Mucosa of stomach (tissue), 1 donor: ENCODE data around the gene KMO.

Experiments
- H3K27me3 ChIP-seq: one replicate; pipeline ENCODE4 v1.7.0; 2013; ENCODE audit warnings: mild to moderate bottlenecking, low read length; ENCODE audit not compliant: control insufficient read depth, insufficient read depth
- H3K36me3 ChIP-seq: one replicate; pipeline ENCODE4 v1.7.0; 2013; ENCODE audit warnings: low read length; ENCODE audit not compliant: control insufficient read depth, insufficient read depth
- H3K4me1 ChIP-seq: one replicate; pipeline ENCODE4 v1.7.0; 2013; ENCODE audit warnings: mild to moderate bottlenecking, low read length; ENCODE audit not compliant: control insufficient read depth, insufficient read depth
- H3K4me3 ChIP-seq: one replicate; pipeline ENCODE4 v1.7.0; 2013; ENCODE audit warnings: low read length
- H3K9ac ChIP-seq: one replicate; pipeline ENCODE4 v1.7.0; 2013; ENCODE audit warnings: mild to moderate bottlenecking, low read length, moderate library complexity
- H3K9me3 ChIP-seq: one replicate; pipeline ENCODE4 v1.7.0; 2013; ENCODE audit warnings: mild to moderate bottlenecking, low read length, moderate library complexity; ENCODE audit not compliant: control insufficient read depth
- donor health status: Pancreatic carcinoma.

KMO gene

DNA sequence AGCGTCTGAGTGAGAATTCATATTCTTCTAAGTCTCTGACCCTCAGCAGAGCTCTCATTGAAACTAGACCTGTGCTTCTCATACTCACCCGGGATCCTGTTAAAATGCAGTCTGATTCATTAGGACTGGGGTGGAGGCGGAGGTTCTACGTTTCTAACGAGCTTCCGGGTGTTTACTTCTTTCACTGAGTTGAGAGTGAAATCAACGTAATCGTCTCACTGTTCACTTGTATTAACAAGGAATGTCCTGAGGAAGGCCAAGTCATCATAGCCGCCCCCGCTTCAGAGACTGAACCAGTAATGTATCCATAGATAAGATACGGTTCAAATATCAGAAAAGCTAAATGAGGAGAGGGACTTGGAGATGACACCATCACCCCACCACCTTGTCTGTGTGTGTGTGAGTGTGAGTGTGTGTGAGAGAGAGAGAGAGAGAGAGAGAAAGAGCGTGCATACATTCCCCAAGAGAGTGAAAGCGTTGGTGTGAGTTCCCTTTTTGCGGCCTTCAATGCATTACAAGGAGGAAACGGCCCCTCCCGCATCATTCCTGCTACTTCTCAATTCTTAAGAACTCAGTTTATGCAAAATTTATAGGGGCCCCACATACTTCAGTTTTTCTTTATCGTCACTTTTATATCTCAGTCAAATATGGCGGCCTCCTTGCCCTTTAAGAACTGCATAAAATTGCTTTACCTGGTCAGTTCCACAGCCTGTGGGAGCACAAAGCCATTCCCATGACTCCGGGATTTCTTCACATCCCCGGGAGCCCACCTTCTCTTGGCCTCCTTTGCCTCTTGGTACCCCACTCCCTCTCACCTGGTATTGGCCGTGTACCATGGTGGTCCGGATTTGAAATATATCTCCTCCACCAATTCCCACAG is 19.8 kb downstream of the KMO start:
- Histone ChIP-seq H3K9me3 (no peaks in the 10 kb centered on the region), H3K4me3 (no peak overlapping the region), H3K9ac (no peak overlapping the region), H3K4me1 (no peaks in the 10 kb centered on the region), H3K36me3 (no peaks in the 10 kb centered on the region), H3K27me3 (no peaks in the 10 kb centered on the region)

DNA sequence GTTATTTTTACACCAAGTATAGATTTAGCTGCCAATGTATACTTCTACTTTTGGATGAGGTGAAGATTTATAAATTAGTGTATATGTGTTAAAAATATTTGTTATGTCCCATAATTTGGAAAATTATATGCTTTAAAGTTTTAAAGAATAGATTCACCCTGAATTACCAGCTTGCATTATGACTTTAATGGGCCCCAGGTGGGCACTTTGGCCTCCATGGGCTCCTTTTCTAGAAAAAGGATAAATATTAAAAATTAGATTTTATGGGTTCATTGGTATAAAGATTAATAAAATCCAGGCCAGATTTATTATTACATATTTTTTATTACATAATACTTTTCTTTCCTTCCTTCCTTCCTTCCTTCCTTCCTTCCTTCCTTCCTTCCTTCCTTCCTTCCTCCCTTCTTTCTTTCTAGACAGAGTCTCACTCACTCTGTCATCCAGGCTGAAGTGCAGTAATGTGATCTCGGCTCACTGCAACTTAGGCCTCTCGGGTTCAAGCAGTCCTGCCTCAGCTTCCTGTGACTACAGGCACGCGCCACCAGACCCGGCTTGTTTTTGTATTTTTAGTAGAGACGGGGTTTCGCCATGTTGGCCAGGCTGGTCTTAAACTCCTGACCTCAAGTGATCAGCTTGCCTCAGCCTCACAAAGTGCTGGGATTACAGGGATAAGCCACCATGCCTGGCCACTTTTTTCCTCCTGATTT is 21.9 kb downstream of the KMO start:
- H3K36me3 ChIP-seq, result no peaks in the 10 kb centered on the region
- H3K27me3 ChIP-seq, result no peaks in the 10 kb centered on the region
- H3K9ac ChIP-seq, result no peak overlapping the region
- no peak overlapping the region for H3K4me3 ChIP-seq
- no peaks in the 10 kb centered on the region for H3K9me3 ChIP-seq
- no peaks in the 10 kb centered on the region for H3K4me1 ChIP-seq

DNA sequence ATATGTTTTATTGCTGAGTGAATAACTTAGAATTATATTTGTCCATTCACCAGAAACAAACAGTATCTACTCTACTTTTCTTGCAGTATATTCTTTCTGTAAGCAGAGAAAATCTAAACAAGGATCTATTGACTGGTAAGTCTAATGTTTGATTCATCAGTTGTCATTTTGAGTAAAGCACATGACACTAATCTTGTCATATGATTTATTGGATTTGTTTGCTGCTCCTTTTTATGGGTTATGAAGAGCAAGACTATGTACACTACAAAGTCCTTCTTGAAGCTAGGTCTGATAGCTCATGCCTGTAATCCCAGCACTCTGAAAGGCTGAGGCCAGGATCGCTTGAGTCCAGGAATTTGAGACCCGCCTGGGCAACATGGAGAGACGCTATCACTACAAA is 23.3 kb downstream of the KMO start:
- H3K4me3 ChIP-seq, result no peak overlapping the region
- no peaks in the 10 kb centered on the region for H3K36me3 ChIP-seq
- H3K9me3 ChIP-seq, result no peaks in the 10 kb centered on the region
- no peaks in the 10 kb centered on the region for H3K27me3 ChIP-seq
- no peaks in the 10 kb centered on the region for H3K4me1 ChIP-seq
- H3K9ac ChIP-seq, result no peak overlapping the region

DNA sequence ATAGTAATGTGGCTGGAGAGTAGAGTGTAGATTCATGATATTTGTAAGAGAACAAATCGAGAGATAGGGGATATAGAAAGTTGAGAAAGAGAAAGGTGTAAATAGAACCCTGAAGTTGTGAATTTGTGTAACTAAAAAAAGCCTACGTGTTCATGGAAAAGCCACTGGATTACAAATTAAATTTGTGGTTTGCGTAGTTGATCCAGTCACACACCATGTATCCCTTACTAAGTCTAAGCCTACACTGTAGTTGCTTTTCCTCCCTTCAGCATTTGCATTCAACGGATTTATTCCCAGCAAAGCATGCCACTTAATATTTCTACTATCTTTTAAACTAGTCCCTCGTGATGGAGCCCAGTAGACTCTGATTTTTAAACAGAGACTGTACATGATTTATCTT is 24.9 kb downstream of the KMO start:
- no peaks in the 10 kb centered on the region for H3K36me3 ChIP-seq
- no peaks in the 10 kb centered on the region for H3K4me1 ChIP-seq
- H3K27me3 ChIP-seq, result no peaks in the 10 kb centered on the region

DNA sequence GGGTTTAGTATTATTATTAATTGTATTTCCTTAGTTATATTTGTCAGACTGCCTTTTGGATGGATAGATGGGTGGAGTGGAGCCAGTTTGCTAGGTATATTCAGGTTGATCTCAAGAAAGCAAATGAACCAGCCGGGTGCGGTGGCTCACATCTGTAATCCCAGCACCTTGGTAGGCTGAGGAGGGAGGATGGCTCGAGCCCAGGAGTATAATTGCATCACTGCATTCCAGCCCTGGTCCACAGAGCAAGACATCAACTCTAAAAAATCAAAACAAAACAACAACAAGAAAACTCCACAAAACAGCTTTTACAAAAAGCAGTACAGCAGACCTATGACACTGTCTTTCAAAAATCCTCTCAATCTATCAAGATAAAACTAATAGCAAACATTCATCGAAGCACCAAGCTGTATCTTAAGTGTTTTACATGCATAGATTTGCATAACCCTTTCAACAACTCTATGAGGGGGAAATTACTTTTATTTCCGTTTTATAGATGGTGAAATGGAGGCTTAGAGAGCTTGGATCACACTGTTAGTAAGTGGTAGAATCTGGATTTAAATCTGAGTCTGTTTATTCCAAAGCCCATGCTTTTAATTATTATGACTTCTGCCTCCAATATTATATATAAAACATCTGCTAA is 25.5 kb downstream of the KMO start:
- H3K9me3 ChIP-seq, result no peaks in the 10 kb centered on the region
- no peak overlapping the region for H3K4me3 ChIP-seq
- no peaks in the 10 kb centered on the region for H3K4me1 ChIP-seq
- H3K36me3 ChIP-seq, result no peaks in the 10 kb centered on the region
- no peak overlapping the region for H3K9ac ChIP-seq
- H3K27me3 ChIP-seq, result no peaks in the 10 kb centered on the region

More for the DNA sequence above, 24.9 kb downstream of the KMO start:
- H3K9me3 ChIP-seq, result no peaks in the 10 kb centered on the region
- no peak overlapping the region for H3K4me3 ChIP-seq
- no peak overlapping the region for H3K9ac ChIP-seq

DNA sequence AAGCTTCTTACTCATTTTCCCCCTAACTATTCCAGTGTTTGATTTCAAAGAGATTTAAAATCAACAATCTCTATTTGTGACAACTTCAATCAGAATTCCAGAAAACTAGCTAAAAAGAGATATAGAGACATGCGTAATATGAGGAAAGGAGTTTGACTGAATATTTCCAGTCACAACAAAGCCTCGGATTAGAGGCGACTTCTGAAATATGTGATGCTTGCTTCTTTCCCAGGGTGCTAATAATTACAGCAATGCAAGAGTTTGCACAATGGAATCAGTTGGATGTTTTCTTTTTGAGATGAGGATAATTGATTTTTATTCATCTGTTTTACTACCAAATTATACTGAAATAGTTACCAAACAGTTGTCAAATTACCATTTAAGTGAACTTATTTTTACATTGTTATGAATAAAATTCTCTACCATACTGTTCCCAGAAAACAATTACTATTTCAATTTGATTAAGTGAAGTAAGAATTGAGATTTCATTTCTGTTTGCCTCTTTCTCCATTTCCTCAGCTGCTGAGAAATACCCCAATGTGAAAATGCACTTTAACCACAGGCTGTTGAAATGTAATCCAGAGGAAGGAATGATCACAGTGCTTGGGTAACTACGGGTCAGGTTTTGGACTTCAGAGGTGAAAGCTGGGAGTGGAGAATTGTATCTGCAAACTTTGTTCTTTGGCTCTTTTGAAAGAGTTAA is 28.1 kb downstream of the KMO start:
- H3K4me1 ChIP-seq, result no peaks in the 10 kb centered on the region
- no peaks in the 10 kb centered on the region for H3K36me3 ChIP-seq
- no peaks in the 10 kb centered on the region for H3K9me3 ChIP-seq
- no peaks in the 10 kb centered on the region for H3K27me3 ChIP-seq
- H3K4me3 ChIP-seq, result no peak overlapping the region
- H3K9ac ChIP-seq, result no peak overlapping the region

DNA sequence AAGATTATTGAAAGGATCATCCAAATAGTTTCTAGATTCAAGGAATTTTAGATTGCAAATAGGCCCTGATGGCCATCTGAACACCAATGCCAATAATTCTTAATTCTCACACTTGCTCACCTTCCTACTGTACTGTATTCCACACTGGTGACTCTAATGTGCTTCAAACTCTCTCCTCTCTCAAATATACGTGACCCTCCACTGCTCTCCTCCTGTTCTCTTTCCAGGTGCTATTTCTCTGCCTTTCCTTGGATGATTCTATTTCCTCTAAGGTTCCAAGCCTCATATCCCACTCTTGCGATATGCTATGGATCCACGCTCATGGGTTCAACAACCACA is 28.6 kb downstream of the KMO start:
- Histone ChIP-seq H3K36me3 (no peaks in the 10 kb centered on the region), H3K4me1 (no peaks in the 10 kb centered on the region), H3K27me3 (no peaks in the 10 kb centered on the region), H3K9me3 (no peaks in the 10 kb centered on the region), H3K4me3 (no peak overlapping the region), H3K9ac (no peak overlapping the region)

DNA sequence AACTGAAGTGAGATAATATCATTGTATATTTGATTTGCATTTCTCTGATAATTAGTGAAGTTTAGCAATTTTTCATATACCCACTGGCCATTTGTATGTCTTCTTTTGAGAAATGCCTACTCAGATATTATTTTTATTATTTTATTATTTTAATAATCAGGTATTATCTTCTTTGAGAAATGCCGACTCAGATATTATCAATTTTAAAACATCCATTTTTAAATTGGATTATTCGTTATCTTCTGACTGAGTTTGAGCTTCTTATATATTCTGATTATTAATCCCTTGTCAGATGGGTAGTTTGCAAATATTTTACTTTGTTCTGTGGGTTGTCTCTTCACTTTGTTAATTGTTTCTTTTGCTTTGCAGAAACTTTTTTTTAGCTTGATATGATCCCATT is 37.7 kb downstream of the KMO start:
- Histone ChIP-seq H3K4me3 (no peak overlapping the region), H3K9me3 (no peaks in the 10 kb centered on the region), H3K27me3 (no peaks in the 10 kb centered on the region), H3K9ac (no peak overlapping the region), H3K36me3 (no peaks in the 10 kb centered on the region), H3K4me1 (no peaks in the 10 kb centered on the region)

DNA sequence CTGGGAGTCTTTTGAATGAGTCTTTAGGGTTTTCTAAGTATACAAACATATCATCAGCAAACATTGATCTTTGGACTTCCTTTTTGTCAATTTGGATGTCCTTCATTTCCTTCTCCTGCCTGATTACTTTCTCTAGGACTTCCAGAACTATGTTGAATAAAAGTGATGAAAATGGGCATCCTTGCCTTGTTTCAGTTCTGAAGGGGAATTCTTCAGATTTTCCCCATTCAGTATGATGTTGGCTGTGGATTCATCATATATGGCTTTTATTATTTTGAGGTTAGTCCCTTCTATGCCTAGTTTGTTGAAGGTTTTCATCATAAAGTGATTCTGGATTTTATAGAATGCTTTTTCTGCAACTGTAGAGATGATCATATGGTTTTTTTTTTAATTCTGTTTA is 42.0 kb downstream of the KMO start:
- Histone ChIP-seq H3K4me1 (no peaks in the 10 kb centered on the region), H3K9ac (no peak overlapping the region), H3K9me3 (no peaks in the 10 kb centered on the region), H3K27me3 (no peaks in the 10 kb centered on the region), H3K4me3 (no peak overlapping the region), H3K36me3 (no peaks in the 10 kb centered on the region)

DNA sequence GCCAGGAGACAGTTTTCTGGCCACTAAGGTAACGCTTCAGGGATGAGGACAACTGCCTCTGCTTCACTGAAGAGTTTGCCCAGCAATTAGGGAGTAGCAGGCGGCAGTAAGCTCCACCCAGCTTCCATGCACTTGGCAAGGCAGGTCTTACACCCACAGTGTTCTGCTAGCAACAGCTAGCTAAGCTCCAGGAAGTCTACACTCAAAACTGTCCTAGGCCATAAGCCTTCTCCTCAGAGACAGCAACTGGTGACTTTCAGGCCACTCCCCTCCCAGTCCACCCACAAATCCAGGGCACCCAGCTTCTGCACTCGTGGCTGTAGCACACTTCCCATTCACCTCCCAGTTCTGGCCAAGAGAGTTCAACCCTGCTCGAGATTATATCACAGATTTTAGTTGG is 47.3 kb downstream of the KMO start:
- H3K4me3 ChIP-seq, result no peak overlapping the region
- no peaks in the 10 kb centered on the region for H3K4me1 ChIP-seq
- H3K36me3 ChIP-seq, result no peaks in the 10 kb centered on the region
- no peaks in the 10 kb centered on the region for H3K9me3 ChIP-seq
- no peaks in the 10 kb centered on the region for H3K27me3 ChIP-seq
- no peak overlapping the region for H3K9ac ChIP-seq

DNA sequence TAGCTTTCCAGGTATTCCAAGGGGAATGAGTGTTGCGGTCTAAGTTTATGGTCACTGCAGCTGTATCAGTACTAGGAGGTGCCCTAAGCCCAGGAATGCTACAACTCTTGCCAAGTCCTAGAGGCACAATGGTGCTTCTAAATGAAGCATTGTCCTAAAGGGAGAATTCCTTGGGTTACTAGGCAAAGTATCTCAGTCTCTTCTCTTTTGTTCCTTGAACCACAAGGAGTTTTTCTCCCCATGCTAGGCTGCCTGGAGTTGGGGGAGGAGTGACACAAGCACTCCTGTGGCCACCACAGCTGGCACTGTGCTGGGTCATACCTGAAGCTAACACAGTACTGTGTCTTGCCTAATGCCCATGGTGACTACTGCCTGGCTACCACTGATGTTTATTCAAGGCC is 50.7 kb downstream of the KMO start:
- Histone ChIP-seq H3K4me3 (no peak overlapping the region), H3K4me1 (no peaks in the 10 kb centered on the region), H3K9ac (no peak overlapping the region), H3K9me3 (no peaks in the 10 kb centered on the region), H3K27me3 (no peaks in the 10 kb centered on the region), H3K36me3 (no peaks in the 10 kb centered on the region)
